Measurements from ENCODE around the gene PAM. TPM values are rescaled to one million over a fixed set of nuclear protein-coding genes. Genes with fewer than 3 reads are reported as not detected.

Gene PAM
- total and polyA plus RNA-seq, 2 of the 8 experiments (the other 6 are each of a cell fraction or from before 2014, with no cell fraction given), result 30.4 to 67.8 TPM

DNA sequence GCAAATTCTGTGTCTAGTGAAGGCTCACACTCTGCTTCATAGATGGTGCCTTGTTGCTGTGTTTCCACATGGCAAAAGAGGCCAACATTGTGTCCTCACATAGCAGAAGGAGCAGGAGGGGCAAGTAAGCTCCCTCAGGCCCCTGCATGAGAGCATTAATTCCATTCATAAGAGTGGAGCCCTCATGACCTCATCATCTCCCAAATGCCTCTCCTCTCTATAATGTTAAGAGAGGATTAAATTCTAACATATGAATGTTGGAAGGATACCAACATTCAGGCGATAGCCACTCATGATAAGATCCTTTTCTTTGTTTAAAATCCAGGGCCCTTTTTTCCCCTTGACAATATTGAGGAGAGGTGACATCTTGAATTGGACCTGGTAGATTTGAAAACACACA, 35.2 kb upstream of the PAM start:
- POLR2A ChIA-PET (ENCODE audit: partially characterized antibody), result no interaction called here
- 89% methylated on average over 1 of the region's 1 CpG; no CpG with 5 or more reads in 1 of the 2 experiments for WGBS, 2 experiments (ENCODE audit: extremely low coverage in 1 of 2, insufficient coverage in 1 of 2, insufficient read length in 1 of 2, insufficient replicate concordance in 2 of 2, low coverage in 1 of 2, low lambda C conversion rate in 2 of 2, missing lambda C conversion rate in 1 of 2)

More for the DNA sequence above, 35.2 kb upstream of the PAM start:
- Histone ChIP-seq H3K23me2 (ENCODE audit: low read depth, low read length) (no peaks in the 10 kb centered on the region), H2AK5ac (ENCODE audit: low read depth, low read length) (no peak overlapping the region), H2BK20ac (ENCODE audit: low read length) (no peak overlapping the region), H2BK120ac (replicated peaks; ENCODE audit: low read depth, low read length) (no peak overlapping the region), H4K5ac (ENCODE audit: insufficient read length, low read depth, low read length) (no peak overlapping the region), H3K9ac (replicated peaks in 1 of 4; ENCODE audit: extremely low read depth in 1 of 4, low read depth in 3 of 4, low read length in 3 of 4) (no peak overlapping the region), H3K4me3 (ENCODE audit: extremely low read depth in 1 of 4, insufficient read depth in 2 of 4, low read depth in 3 of 4, low read length in 4 of 4) (no peak overlapping the region), H3K14ac (ENCODE audit: insufficient read length) (no peak overlapping the region), H3K23ac (ENCODE audit: insufficient read length) (no peak overlapping the region), H3K4me2 (ENCODE audit: insufficient read depth in 1 of 2, low read depth in 2 of 2, low read length in 2 of 2) (no peak overlapping the region), H4K20me1 (replicated peaks in 1 of 2; ENCODE audit: control insufficient read depth in 1 of 2, insufficient read depth in 2 of 2, low read length in 2 of 2) (no peaks in the 10 kb centered on the region), H3K4me1 (replicated peaks in 1 of 4; ENCODE audit: control insufficient read depth in 3 of 4, insufficient read depth in 4 of 4, low read length in 3 of 4) (peaks cover 0 to 3% (median 0%) of the 10 kb centered on the region in 4 experiments; a peak in 1 of 7 replicates), H3K79me1 (ENCODE audit: low read depth, low read length) (no peaks in the 10 kb centered on the region), H2BK15ac (ENCODE audit: low read length) (no peak overlapping the region), H4K91ac (replicated peaks; ENCODE audit: insufficient read length, low read length) (no peak overlapping the region), H2AFZ (ENCODE audit: low read length) (no peak overlapping the region), H4K8ac (ENCODE audit: extremely low read depth, insufficient read depth, low read length) (no peak overlapping the region), H3K4ac (replicated peaks; ENCODE audit: insufficient read length, low read depth, low read length) (no peak overlapping the region), H3K9me3 (ENCODE audit: insufficient read depth in 2 of 2, low read depth in 1 of 2, low read length in 1 of 2) (no peaks in the 10 kb centered on the region), H3K18ac (ENCODE audit: extremely low read depth, low read length) (no peak overlapping the region), H2BK12ac (ENCODE audit: low read depth, low read length) (no peak overlapping the region), H2BK5ac (ENCODE audit: low read depth, low read length) (no peak overlapping the region), H3K27ac (ENCODE audit: low read depth, low read length) (no peak overlapping the region), H3K27me3 (replicated peaks in 1 of 4; ENCODE audit: control insufficient read depth in 3 of 4, extremely low read depth in 1 of 4, insufficient read depth in 3 of 4, low read length in 3 of 4) (no peaks in the 10 kb centered on the region), H3K56ac (replicated peaks; ENCODE audit: insufficient read length, low read depth, low read length) (no peak overlapping the region), H3K36me3 (ENCODE audit: control insufficient read depth in 2 of 4, insufficient read depth in 4 of 4, low read length in 3 of 4) (no peaks in the 10 kb centered on the region), H3K79me2 (ENCODE audit: control insufficient read depth in 1 of 2, insufficient read depth in 2 of 2, low read length in 2 of 2) (no peaks in the 10 kb centered on the region)
- FAIRE-seq (no peak), DNase-seq (ENCODE audit: low read depth in 1 of 2, low spot score in 2 of 2) (no peak)
- TF ChIP-seq HDAC6 (IDR thresholded peaks at IDR 0.05; ENCODE audit: low read depth, low read length), result no peak
- no peak for TF ChIP-seq TCF12 (IDR thresholded peaks at IDR 0.05; ENCODE audit: low read depth, low read length)
- CTCF ChIA-PET (ENCODE audit: partially characterized antibody), result interaction anchor here (0.8 kb wide), 1 partner anchor 17 kb away, joined by 3 read pairs; no protein-coding TSS in a partner anchor

All from H1 (cell line).